Thymus (tissue), 11 donors: ENCODE measurements around the gene EBF3. TPM values are rescaled to one million over a fixed set of nuclear protein-coding genes. Genes with fewer than 3 reads are reported as not detected.

Experiments used
- DNase-seq, 9 donors: peaks; one replicate each; pipeline ENCODE4 v3.0.0-alpha.2; 2013; ENCODE audit warnings: low spot score in 9 of 9, low read depth in 6 of 9, missing footprints in 1 of 9
- H3K27ac ChIP-seq, 2 donors: one replicate each; pipeline ENCODE4 v1.5.1; 2013; ENCODE audit warnings: control low read depth in 1 of 2, low read depth in 1 of 2, low read length in 1 of 2, mild to moderate bottlenecking in 1 of 2, moderate library complexity in 1 of 2
- H3K27me3 ChIP-seq, 2 donors: one replicate each; pipeline ENCODE4 v1.5.1; 2013; ENCODE audit warnings: low read length in 1 of 2; ENCODE audit not compliant: control insufficient read depth in 2 of 2, insufficient read depth in 1 of 2
- H3K36me3 ChIP-seq, 2 donors: one replicate each; pipeline ENCODE4 v1.5.1; 2013; ENCODE audit warnings: low read length in 1 of 2, mild to moderate bottlenecking in 1 of 2, moderate library complexity in 1 of 2; ENCODE audit not compliant: control insufficient read depth in 2 of 2, insufficient read depth in 2 of 2
- H3K4me1 ChIP-seq, 2 donors: one replicate each; pipeline ENCODE4 v1.5.1; 2013; ENCODE audit warnings: low read length in 2 of 2; ENCODE audit not compliant: control insufficient read depth in 2 of 2, insufficient read depth in 2 of 2
- H3K4me3 ChIP-seq, 2 donors: one replicate each; pipeline ENCODE4 v1.5.1; 2013; ENCODE audit warnings: low read length in 2 of 2, control low read depth in 1 of 2, mild to moderate bottlenecking in 1 of 2
- H3K9me3 ChIP-seq, 2 donors: one replicate each; pipeline ENCODE4 v1.5.1; 2013; ENCODE audit warnings: low read length in 1 of 2, mild to moderate bottlenecking in 1 of 2; ENCODE audit not compliant: control insufficient read depth in 2 of 2, insufficient read depth in 1 of 2
- WGBS: extraction: QIAGEN DNeasy Blood & Tissue Kit; methylation state at CpG from one replicate; pipeline ENCODE4 v1.1.7; 2013; 5-methylcytosine and 5-hydroxymethylcytosine counted together
- polyA plus RNA-seq: library from polyadenylated mRNA; stranded (reverse); fragments of 200-250 nt; gene quantifications from one replicate; pipeline ENCODE4 v1.2.3, GENCODE V29; 2013
- total RNA-seq: library from RNA; stranded (reverse); fragments of 120-200 nt; gene quantifications from one replicate; pipeline ENCODE4 v1.2.4, GENCODE V29; 2013
- donor health status: healthy.

EBF3 gene
- total and polyA plus RNA-seq, 2 donors, result 1.5 to 1.9 TPM

- H3K4me1 ChIP-seq, result peaks cover 0 to 4% of the 10 kb centered on the region in 2 donors
- H3K27ac ChIP-seq, result no peak overlapping the region
- H3K27me3 ChIP-seq, result peaks cover 10 to 40% of the 10 kb centered on the region in 2 donors
- no peak for DNase-seq
- WGBS, result 3% methylated on average over 16 of the region's 16 CpGs
- no peak overlapping the region for H3K4me3 ChIP-seq
- H3K9me3 ChIP-seq, result no peaks in the 10 kb centered on the region
- H3K36me3 ChIP-seq, result no peaks in the 10 kb centered on the region
These were observed 14.2 kb downstream of the EBF3 start for GRCh38 chr10:129949891-129950291.

GRCh38 chr10:129949411-129949810, 14.7 kb downstream of the EBF3 start:
- Histone ChIP-seq H3K9me3 (no peaks in the 10 kb centered on the region), H3K27ac (no peak overlapping the region), H3K36me3 (no peaks in the 10 kb centered on the region), H3K4me1 (peaks cover 0 to 4% of the 10 kb centered on the region in 2 donors), H3K4me3 (no peak overlapping the region), H3K27me3 (peaks cover 7 to 35% of the 10 kb centered on the region in 2 donors)
- no peak for DNase-seq
- 97% methylated on average over 9 of the region's 9 CpGs for WGBS

GRCh38 chr10:129946859-129947258, 17.2 kb downstream of the EBF3 start:
- Histone ChIP-seq H3K9me3 (no peaks in the 10 kb centered on the region), H3K27me3 (peaks cover 5 to 28% of the 10 kb centered on the region in 2 donors), H3K4me1 (peaks cover 0 to 4% of the 10 kb centered on the region in 2 donors), H3K4me3 (no peak overlapping the region), H3K27ac (no peak overlapping the region), H3K36me3 (no peaks in the 10 kb centered on the region)
- 93% methylated on average over 14 of the region's 14 CpGs for WGBS
- DNase-seq, result no peak

GRCh38 chr10:129945941-129946760, 17.9 kb downstream of the EBF3 start:
- no peak overlapping the region for H3K4me3 ChIP-seq
- H3K9me3 ChIP-seq, result no peaks in the 10 kb centered on the region
- DNase-seq, result no peak
- H3K27me3 ChIP-seq, result peaks cover 0 to 21% of the 10 kb centered on the region in 2 donors
- H3K4me1 ChIP-seq, result peaks cover 0 to 4% of the 10 kb centered on the region in 2 donors
- no peaks in the 10 kb centered on the region for H3K36me3 ChIP-seq
- H3K27ac ChIP-seq, result peak overlapping the region in 1 of 2 donors; percentile 6
- 94% methylated on average over 26 of the region's 26 CpGs for WGBS

GRCh38 chr10:129945526-129945925, 18.5 kb downstream of the EBF3 start:
- H3K4me1 ChIP-seq, result peaks cover 0 to 4% of the 10 kb centered on the region in 2 donors
- 98% methylated on average over 8 of the region's 8 CpGs for WGBS

GRCh38 chr10:129945064-129945463, 19.0 kb downstream of the EBF3 start:
- WGBS, result 79% methylated on average over 6 of the region's 6 CpGs
- Histone ChIP-seq H3K4me1 (peaks cover 0 to 4% of the 10 kb centered on the region in 2 donors), H3K27ac (no peak overlapping the region), H3K4me3 (no peak overlapping the region), H3K27me3 (peaks cover 0 to 20% of the 10 kb centered on the region in 2 donors), H3K36me3 (no peaks in the 10 kb centered on the region), H3K9me3 (no peaks in the 10 kb centered on the region)
- DNase-seq, result no peak

More at GRCh38 chr10:129945526-129945925, 18.5 kb downstream of the EBF3 start:
- no peak overlapping the region for H3K4me3 ChIP-seq
- no peaks in the 10 kb centered on the region for H3K36me3 ChIP-seq
- no peaks in the 10 kb centered on the region for H3K9me3 ChIP-seq
- peaks cover 0 to 20% of the 10 kb centered on the region in 2 donors for H3K27me3 ChIP-seq
- H3K27ac ChIP-seq, result peak overlapping the region in 1 of 2 donors; percentile 14
- DNase-seq, result no peak

GRCh38 chr10:129944456-129944855, 19.6 kb downstream of the EBF3 start:
- Histone ChIP-seq H3K4me3 (no peak overlapping the region), H3K27ac (no peak overlapping the region), H3K4me1 (peaks cover 0 to 2% of the 10 kb centered on the region in 2 donors), H3K36me3 (no peaks in the 10 kb centered on the region), H3K27me3 (peaks cover 0 to 18% of the 10 kb centered on the region in 2 donors), H3K9me3 (no peaks in the 10 kb centered on the region)
- no peak for DNase-seq
- WGBS, result 97% methylated on average over 8 of the region's 8 CpGs

- H3K27me3 ChIP-seq, result peaks cover 0 to 14% of the 10 kb centered on the region in 2 donors
- H3K36me3 ChIP-seq, result no peaks in the 10 kb centered on the region
- 85% methylated on average over 12 of the region's 12 CpGs for WGBS
- H3K4me3 ChIP-seq, result no peak overlapping the region
- no peak for DNase-seq
- H3K27ac ChIP-seq, result no peak overlapping the region
- no peaks in the 10 kb centered on the region for H3K4me1 ChIP-seq
- no peaks in the 10 kb centered on the region for H3K9me3 ChIP-seq
These were observed 20.9 kb downstream of the EBF3 start for GRCh38 chr10:129942936-129943715.

GRCh38 chr10:129942391-129942790, 21.7 kb downstream of the EBF3 start:
- H3K9me3 ChIP-seq, result no peaks in the 10 kb centered on the region
- H3K4me3 ChIP-seq, result no peak overlapping the region
- no peak overlapping the region for H3K27ac ChIP-seq
- 97% methylated on average over 9 of the region's 9 CpGs for WGBS
- peaks cover 0 to 14% of the 10 kb centered on the region in 2 donors for H3K27me3 ChIP-seq
- no peak for DNase-seq
- H3K36me3 ChIP-seq, result no peaks in the 10 kb centered on the region
- no peaks in the 10 kb centered on the region for H3K4me1 ChIP-seq
